GM12801 (cell line): ENCODE data around the gene WASF2.

Source experiments
- CTCF ChIP-seq: IDR thresholded peaks from one replicate; pipeline ENCODE4 v1.5.1; 2011; ENCODE audit warnings: control low read depth; ENCODE audit not compliant: insufficient read length; ENCODE audit errors: extremely low read depth

WASF2 gene

GRCh38 chr1:27395441-27396195 lies 94.3 kb downstream of the WASF2 start:
- TF ChIP-seq CTCF: no peak

GRCh38 chr1:27394925-27395324 lies 95.0 kb downstream of the WASF2 start:
- no peak for TF ChIP-seq CTCF

- no peak for TF ChIP-seq CTCF
Measured at GRCh38 chr1:27394282-27394658, 95.7 kb downstream of the WASF2 start.

- TF ChIP-seq CTCF: no peak
Measured at GRCh38 chr1:27393641-27394281, 96.2 kb downstream of the WASF2 start.

GRCh38 chr1:27392778-27393635 lies 97.0 kb downstream of the WASF2 start:
- TF ChIP-seq CTCF: no peak

- TF ChIP-seq CTCF: no peak
Measured at GRCh38 chr1:27392096-27392777, 97.7 kb downstream of the WASF2 start, which contains the start of gene GPR3. Gene GPR3 (plus strand): TSS chr1:27392622. CDS start chr1:27393799, 1,177 bp downstream.

GRCh38 chr1:27391511-27392095 lies 98.4 kb downstream of the WASF2 start:
- TF ChIP-seq CTCF: no peak
